HG03095 (cell line): ENCODE results near the gene PDE8B.

ENCODE experiments used
- ATAC-seq: cut with Tn5 transposase; IDR thresholded peaks from one replicate; pipeline ENCODE4 v1.9.1; 2021; ENCODE audit warnings: moderate library complexity; ENCODE audit not compliant: unreplicated experiment

The PDE8B gene

DNA sequence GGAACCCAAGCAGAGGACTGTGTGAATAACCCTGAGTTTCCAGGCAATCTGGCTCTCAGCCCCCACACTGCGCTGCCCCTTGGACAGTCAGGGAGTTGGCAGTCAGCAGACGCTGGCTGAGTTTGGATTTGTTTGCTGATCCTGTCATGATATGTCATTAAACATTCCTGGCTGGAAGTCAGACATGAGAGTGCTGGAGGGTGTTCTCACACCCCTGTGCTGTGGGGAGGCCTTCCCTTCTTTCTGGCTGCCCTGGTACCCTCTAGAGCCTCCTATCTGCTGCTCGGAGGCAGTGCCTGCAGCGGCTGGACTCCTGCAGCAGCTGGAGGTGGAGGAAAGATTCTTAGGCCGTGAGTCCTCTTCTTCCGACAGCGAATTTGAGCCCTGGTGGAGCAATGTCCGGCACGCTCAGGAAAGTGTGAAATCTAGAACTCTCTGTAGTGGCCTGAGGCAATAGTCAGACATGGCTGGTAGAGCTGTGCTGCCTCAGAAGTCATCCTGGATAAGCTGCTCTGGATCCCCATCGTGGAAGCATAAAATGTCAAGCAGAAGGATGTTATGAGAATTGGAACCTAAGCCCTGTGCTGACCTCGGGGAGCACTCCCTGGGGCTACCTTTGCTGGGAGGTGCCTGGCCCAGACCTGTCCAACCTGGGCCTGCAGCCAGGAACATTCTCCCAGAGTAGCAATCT lies 72.0 kb downstream of the PDE8B start:
- no peak for ATAC-seq

DNA sequence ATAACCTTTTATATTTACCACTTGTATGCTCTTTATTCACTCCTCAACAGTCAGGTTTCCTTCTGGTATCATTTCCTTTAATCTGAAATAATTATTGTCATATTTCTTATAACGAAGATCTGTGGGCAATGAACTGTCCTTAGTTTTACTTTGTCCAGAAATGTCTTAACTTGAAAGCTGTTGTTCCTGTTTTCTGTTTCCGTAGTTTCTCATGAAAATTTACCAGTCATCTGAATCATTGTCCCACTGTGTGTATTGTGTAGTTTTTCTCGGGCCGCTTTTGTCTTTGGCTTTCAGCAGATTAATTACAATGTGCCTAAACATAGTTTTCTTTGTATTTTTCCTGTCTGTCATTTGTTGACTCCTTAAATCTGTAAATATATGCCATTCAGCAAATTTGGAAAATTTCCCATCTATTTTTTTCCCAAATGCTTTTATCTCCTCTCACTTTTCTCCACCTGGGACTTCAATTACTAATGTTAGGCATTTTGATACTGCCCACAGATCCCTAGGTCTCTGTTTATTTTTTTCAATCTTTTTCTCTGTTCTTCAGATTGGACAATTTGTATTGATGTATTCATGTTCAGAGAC lies 74.9 kb downstream of the PDE8B start:
- no peak for ATAC-seq

DNA sequence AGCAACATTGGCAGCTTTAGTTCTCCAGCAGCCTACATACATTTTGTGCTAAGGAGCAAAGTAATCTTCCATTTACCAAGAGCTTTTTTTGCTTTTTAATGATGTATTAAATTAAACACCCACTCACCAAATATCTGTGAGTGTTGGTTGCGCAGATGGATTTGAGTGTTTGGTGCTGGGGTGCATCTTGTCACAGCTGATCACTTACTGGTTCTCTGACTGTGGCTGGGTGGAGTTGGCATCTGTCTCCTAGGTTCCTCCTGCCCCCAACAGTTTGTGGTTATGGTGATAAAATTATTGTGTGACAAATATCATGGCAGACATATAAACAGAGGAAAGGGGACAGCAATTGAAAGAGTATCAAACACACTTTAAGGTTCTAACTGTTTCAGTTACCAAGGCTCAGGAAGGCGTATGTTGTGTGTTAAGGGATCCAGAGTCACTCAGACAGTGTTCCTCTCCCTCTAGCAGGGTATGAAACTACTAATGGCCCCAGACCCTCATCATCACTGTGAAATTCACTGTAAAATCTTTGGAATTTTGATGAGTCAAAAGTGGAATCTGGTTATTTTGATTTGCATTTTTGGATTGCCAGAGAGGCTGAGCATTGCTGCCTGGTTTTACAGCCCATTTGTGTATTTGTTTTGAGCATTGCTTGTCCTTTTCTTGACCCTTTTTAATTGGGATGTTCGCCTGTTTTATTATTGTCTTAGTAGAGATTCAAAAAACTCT lies 81.7 kb downstream of the PDE8B start:
- ATAC-seq: no peak

DNA sequence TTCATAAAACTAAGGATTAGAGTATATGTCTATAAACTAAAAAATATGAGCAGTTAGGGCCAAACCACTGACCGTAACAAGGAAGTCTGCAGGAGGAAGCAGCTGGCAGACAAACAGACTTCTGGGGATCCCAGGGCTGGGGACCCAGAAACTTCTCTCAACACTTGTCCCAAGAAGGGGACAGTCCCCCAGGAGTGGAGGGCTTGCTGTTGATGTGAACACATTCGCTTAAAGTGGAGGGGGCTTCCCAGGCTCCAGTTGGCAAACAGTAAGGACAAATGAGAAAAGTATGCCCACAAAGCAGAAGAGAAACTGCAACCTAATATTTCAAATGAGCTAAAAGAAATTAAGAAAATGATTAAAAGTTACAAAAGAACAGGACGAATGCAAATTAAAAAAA lies 83.7 kb downstream of the PDE8B start:
- no peak for ATAC-seq

DNA sequence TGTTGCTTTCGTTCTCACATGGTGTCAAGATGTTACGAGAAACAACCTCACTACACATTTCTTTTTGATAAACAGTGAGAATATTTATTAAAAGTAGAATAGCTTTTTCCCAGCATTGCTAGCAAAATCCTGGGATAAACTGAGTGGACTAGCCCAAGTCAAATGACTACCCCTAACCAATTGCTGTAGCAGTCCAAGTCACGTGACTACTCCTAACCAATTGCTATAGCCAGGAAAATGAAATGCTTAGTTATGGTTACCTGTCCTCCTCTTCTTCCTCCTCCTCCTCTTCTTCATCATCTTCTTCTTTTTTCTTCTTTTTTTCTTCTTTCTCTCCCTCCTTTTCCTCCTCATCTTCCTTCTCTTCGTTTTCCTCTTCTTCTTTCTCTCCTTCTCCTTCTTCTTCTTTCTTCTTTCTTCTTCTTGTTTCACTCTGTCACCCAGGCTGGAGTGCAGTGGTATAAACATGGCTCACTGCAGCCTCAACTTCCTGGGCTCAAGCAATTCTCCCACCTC lies 85.4 kb downstream of the PDE8B start:
- ATAC-seq: no peak

DNA sequence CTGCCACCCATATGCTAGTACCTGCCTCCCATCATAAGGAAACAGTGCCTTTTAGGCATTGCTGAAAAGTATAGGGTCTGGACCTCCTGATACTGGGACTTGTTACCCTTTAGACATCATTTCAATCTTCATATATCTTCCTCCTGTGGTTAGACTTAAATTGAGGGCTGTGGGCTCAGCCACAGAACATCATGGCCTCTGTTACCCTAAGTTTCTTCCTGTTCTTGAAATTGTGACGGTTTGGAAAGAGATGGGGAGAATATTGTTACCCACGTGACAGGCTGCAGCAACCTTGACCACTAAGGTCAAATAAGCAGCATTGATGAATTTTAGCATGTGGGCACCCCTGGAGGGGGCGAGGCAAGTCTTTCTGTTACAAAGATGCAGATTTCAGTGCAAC lies 87.7 kb downstream of the PDE8B start:
- no peak for ATAC-seq

DNA sequence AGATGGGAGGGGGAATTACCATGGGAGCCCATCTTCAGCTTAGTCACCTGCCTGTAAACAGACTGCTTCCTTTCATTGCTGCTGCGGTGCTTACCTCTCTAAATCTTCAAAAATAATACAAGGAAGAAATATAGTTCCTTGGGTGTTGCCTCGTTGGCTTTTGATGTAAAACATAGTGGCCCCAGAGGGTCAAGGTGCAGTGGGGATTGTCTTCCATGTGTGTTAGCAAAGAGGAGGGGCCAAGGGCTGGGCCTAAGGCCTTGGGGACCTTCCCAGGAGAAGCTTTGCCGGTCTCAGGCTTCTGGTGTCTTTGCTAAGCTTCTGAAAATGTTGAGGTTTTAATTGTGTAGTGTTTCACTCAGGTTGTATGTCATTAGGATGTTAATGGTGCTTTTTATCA lies 90.0 kb downstream of the PDE8B start:
- no peak for ATAC-seq

DNA sequence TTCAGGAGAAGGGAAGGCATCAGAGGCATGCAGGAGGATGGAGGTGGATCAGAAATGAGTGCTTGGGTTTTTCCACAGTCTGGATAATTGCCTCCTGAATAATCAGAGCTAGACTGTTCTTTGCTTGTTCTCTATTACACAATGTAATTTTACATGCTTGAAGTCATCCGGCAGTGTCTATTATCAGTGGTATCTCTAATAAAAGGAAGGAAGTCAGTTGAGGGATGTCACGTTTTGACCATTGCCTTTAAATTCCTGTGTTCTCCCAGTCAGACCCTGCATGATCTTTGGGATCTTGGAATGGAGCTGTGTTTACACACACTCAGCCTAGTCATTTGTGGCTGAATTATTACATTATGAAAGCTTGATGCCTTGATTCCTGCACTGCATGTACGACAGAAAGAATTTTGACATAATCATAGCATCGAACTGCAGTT lies 91.0 kb downstream of the PDE8B start:
- ATAC-seq: no peak

DNA sequence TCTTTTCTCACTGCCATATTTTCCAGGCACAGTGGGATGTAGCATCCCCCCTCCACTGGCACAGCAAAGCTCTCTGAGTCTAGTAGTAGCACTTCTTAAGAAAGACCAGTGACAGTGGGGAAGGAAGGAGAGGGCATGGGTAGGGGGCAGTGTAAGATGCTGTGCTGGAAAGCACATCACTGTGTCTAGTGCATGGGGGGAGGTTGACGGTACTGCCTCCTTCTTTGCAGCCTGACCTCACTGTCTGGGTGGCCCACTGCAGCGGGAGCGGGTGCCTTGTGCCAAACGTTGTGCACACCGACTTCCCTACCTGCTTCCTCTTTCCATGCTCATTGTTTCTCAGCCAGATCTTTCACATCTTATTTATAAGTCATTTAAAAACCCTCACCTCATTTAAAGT lies 91.8 kb downstream of the PDE8B start:
- no peak for ATAC-seq

DNA sequence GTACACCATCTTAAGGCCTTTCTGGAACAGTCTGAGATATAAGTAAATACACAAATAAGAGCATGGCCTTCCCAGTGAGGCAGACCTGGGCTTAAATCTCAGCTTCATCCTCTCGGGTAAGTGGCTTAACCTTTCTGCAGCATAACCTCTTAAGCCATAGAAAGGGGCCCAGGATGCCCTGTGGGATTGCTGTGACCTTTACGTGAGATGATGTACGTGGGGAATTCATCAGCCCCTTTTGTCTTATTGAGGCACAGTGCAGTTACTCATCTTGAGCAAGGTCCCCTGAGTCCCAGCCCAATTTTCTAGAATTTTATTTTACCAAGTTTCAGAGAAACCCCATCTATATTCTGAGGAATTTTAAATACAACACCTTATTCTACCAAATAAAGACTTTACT lies 92.2 kb downstream of the PDE8B start:
- no peak for ATAC-seq

DNA sequence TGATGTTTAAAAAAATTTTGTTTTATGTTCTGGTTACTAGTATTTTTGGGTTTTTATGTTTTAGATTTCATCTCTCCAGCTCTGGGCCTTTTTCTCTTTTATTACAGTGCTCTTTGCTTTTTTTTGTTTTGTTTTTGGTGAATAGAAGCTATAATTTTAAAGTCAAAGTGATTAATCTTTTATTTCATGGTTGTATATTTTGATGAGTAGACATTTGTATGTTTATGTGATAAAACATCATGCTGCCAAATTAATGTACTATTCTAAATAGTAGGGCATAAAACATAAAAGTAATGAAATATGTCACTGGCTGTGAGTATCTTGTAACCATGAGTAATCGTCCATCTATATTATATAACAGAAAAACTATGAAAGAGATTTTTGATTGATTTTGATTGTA lies 93.9 kb downstream of the PDE8B start:
- no peak for ATAC-seq

DNA sequence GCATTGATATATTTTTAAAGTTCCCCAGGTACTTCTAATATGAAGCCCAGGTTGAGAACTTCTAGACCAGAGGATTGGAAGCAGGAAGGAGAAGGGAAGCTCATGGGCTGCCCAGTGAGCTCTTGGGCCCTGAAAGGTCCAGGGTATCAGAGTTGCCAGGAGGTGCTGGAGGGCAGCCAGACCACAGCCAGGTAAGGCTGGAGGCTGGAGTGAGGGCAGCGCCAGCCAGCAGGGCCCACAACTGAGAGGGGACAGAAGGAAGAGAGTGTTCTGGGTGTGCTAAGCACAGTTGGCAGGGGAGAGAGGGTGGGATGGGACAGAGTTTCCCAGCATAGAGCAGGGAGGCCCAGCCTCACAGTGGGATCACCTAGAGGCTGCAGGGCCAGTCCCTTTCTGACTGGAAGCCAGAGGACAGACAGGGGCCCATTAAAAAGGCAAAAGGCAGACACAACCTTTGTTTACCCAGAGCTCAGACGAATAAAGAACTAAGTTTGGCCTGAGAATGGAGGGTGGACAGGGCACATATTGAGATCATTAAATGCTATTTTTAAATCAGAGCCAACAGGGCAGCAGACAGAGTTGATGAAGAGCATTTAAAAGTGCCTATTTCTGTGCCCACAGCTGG lies 94.9 kb downstream of the PDE8B start:
- ATAC-seq: no peak

DNA sequence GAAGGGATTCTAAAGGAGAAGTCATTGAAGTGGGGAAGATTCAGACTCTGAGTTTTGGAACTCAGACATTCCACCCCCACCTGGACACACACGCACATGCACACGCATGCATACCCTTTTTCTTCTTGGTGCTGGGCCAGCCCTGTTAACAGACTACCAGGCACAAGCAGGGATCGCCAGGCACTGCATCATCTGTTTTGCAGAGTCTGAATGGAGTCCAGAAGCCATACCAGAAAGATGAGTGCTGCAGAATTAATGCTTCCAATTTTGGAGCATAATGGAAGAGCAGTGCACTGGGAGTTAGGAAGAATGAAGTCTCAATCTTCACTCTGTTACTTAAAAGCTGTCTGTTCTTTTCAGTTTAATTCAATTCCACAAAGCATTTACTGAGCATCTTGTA lies 95.5 kb downstream of the PDE8B start:
- ATAC-seq: no peak

DNA sequence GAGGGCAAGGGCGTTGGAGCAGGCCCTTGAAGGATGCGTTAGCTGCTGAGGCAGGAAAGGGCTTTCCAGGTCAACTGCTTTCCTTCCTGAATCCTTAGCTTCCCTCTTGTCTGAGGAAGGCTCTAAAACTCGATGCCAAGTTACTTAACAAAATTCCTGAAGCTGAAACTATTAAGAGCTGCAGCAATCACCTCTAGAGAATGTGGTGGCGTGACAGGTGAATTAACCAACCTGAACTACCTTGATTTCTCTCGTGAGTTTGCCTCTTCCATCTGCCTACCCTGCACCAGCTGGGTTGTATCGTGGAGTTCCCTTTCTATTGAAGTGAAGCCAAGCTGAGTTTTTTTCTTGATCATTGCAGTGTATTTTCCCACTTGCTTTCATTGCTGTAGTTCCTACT lies 96.1 kb downstream of the PDE8B start:
- no peak for ATAC-seq

DNA sequence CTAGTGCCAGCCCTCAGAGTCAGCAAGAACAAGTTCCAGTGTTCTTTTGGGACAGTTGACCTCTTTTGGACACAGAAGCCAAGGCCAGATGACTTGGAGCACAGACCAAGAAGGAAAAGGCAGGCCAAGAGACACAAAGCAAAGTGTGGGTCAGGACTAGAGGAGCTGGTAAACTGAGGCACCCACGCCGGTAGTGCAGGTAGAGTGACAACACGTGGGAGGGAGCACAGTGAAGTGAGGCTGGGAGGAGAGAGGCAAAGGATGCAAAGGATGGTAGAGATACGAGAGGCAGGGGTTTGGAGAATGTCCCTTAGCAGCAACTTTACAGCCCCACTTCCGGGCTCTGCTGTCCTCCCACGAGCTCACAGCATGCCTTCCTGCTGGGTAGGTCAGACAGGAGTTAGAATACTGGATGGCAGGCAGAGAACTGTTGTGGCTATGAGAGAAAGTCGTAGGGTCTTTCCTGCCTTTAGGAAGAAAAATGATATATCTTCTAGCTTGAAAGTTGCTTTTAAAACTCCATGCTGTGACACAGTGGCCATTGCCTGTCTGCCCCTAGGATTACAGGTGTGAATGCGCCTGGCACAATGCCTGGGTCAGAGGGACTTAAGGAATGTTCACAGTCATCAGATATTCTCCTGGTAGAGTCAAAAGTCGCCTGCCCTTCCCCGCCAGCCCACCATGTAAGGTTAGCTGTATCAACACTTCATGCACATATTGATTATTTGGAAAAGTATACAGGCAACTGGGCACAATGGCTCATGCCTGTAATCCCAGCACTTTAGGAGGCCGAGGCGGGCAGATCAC lies 97.9 kb downstream of the PDE8B start:
- no peak for ATAC-seq

DNA sequence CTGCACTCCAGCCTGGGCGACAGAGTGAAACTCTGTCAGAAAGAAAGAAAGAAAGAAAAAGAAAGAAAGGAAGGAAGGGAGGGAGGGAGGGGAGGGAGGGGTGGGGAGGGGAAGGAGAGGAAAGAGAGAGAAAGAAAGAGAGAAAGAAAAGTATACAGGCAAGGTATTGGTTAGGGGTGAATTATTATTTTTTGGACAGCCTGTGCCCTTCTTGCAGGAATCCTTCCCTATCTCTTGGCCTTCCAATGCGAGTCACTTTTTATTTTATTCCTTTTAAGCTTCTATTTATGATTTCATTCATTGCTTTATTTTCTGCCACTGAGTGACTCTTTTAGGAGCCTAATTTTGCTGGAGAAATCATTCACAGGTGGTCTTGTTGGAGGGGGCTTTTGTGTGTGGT lies 98.7 kb downstream of the PDE8B start:
- no peak for ATAC-seq

DNA sequence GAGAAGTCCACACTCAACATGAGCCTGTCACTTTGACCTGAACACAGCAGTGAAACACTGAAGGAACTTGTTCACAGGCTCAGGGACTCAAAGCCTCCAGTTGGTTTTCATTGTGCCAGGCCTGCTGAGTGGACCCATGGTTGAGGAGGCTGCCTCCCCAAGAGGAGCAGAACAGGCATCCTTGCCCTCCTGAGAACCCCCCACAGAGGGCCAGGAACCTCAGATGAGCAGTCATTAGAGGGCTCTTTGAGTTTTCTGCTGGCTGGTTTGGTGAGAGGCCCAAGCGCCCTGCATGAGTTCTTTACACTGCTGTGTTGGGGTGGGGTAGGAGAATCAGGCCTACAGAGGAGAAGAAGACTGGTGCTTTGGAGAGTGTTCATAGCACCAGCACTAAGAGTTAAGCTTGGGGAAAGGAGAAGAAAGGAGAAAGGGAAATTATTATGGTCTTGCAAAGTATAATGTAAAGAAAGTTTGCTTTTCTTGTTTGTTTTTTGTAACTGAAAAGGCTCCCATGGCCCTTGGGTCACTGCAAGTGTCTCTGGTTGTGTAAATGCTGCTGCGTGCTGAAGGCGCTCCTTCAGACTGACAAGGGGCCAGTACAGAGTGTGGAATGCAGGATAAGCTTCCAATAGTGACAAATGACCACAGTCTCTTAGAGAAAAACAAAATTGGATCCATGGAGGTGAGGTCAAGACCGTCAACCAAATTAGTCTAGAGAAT lies 100.2 kb downstream of the PDE8B start:
- no peak for ATAC-seq

DNA sequence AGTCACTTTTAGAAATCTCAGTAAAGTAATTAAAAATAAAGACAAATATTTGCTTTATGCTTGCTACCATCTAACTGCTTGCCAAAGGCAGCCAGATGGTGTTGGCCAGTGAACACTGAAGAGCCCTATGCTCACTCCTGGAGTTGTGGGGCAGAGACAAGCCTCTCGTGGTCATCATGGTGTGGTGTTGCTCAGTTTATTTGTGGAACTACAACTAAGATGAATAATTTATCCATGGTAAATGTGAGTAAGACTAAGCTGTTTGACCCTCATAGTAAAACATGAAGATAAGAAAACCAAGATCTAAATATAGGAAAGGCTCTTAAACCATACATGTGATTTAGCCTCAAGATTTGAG lies 100.7 kb downstream of the PDE8B start:
- no peak for ATAC-seq

DNA sequence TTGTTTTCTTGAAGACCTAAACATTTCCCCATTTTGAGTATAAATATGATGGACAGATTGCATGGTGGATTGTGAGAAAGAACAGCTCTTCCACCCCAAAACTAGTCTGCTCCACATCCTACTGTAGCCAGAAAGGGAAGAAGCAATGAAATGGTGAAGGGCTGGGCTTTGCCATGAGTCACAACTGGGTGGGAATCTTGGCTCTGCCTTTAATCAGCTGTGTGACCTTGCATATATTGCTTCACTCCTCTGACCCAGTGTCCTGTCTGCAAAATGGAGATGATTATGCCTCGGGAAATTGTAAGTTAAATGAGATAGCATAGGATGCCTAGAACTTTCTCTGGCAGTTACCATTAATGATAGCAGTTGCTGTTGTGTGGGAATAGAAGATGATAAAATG lies 101.9 kb downstream of the PDE8B start:
- no peak for ATAC-seq
